Endothelial cell of umbilical vein (primary cell): ENCODE measurements around the gene PIP4K2B. TPM values are rescaled to one million over a fixed set of nuclear protein-coding genes. Genes with fewer than 3 reads are reported as not detected.

Experiments
- BruUV-seq: library from RNA; stranded (reverse); fragments of 400-500 nt; replicated peaks from 2 replicates; lab custom pipeline; 2021; lab: Mats Ljungman, UMichigan
- CTCF ChIA-PET: fragments of 300-600, 350-600 bp; sonication (Branson Sonifier 250); formaldehyde crosslinking; loops from one replicate; lab custom pipeline; 2021; ENCODE audit warnings: antibody characterized with exemption, inconsistent platforms; lab: Charles Lee
- POLR2A ChIA-PET: fragments of 300-600, 350-600 bp; sonication (Branson Sonifier 250); formaldehyde crosslinking; loops from one replicate; lab custom pipeline; 2021; ENCODE audit warnings: antibody characterized with exemption, inconsistent platforms; lab: Charles Lee
- DNase-seq: peaks from one replicate; pipeline ENCODE4 v3.0.0-alpha.2; 2011; ENCODE audit warnings: low read depth, low spot score
- FAIRE-seq: peaks from 2 replicates; lab custom pipeline; 2011; peaks lifted over from hg19 to GRCh38; lab: Jason Lieb, UNC
- H2AFZ ChIP-seq: 2 replicates; pipeline ENCODE4 v1.6.0; 2012; ENCODE audit warnings: low read depth, low read length, control low read depth, inconsistent platforms
- H3K27ac ChIP-seq: 2 replicates; pipeline ENCODE4 v1.5.1; 2011; ENCODE audit warnings: low read depth, mild to moderate bottlenecking, control low read depth, low read length, moderate library complexity; ENCODE audit not compliant: insufficient read depth
- H3K27me3 ChIP-seq, 2 experiments: 2 replicates each; pipeline versions ENCODE4 v1.6.0 to v1.6.1; 2011; ENCODE audit warnings: low read length in 2 of 2, mixed read lengths in 1 of 2; ENCODE audit not compliant: control insufficient read depth in 2 of 2, insufficient read depth in 2 of 2
- H3K36me3 ChIP-seq, 2 experiments: 2 replicates in 1 of 2; 3 replicates in 1 of 2; pipeline ENCODE4 v1.5.1; 2011; ENCODE audit warnings: low read length in 2 of 2, mild to moderate bottlenecking in 1 of 2, moderate library complexity in 1 of 2; ENCODE audit not compliant: control insufficient read depth in 2 of 2, insufficient read depth in 2 of 2; ENCODE audit errors: extremely low read depth in 1 of 2
- H3K4me1 ChIP-seq: 3 replicates; pipeline ENCODE4 v1.5.1; 2011; ENCODE audit warnings: mild to moderate bottlenecking, low read length; ENCODE audit not compliant: control insufficient read depth, insufficient read depth; ENCODE audit errors: extremely low read depth
- H3K4me2 ChIP-seq: 2 replicates; pipeline ENCODE4 v1.6.1; 2011; ENCODE audit warnings: low read length, control low read depth, mixed read lengths; ENCODE audit not compliant: insufficient read depth
- H3K4me3 ChIP-seq, 3 experiments: fragments of 200-600 bp in 1 of 3; sonication (generic), shearing (Covaris generic) in 1 of 3; replicated peaks in 1 of 3; 2 replicates each; pipeline ENCODE4 v1.5.1; 2011 to 2016; ENCODE audit warnings: control low read depth in 3 of 3, low read length in 3 of 3, mild to moderate bottlenecking in 2 of 3, inconsistent platforms in 1 of 3, low read depth in 1 of 3, moderate library complexity in 1 of 3; ENCODE audit not compliant: insufficient read depth in 1 of 3
- H3K79me2 ChIP-seq: 2 replicates; pipeline ENCODE4 v1.6.0; 2012; ENCODE audit warnings: low read length, inconsistent platforms; ENCODE audit not compliant: control insufficient read depth, insufficient read depth
- H3K9ac ChIP-seq: replicated peaks from 2 replicates; pipeline ENCODE3; 2011; ENCODE audit warnings: low read length, control low read depth; ENCODE audit not compliant: insufficient read depth; ENCODE audit errors: extremely low read depth
- H3K9me1 ChIP-seq: replicated peaks from 3 replicates; pipeline ENCODE4 v1.6.0; 2011; ENCODE audit warnings: mild to moderate bottlenecking, low read length; ENCODE audit not compliant: control insufficient read depth, insufficient read depth; ENCODE audit errors: extremely low read depth
- H3K9me3 ChIP-seq: replicated peaks from 2 replicates; pipeline ENCODE4 v1.5.1; 2012; ENCODE audit warnings: low read length, inconsistent platforms; ENCODE audit not compliant: control insufficient read depth, insufficient read depth
- H4K20me1 ChIP-seq: replicated peaks from 2 replicates; pipeline ENCODE3; 2011; ENCODE audit warnings: mild to moderate bottlenecking, low read length; ENCODE audit not compliant: control insufficient read depth, insufficient read depth; ENCODE audit errors: extremely low read depth
- EZH2 ChIP-seq: IDR thresholded peaks from 2 replicates; pipeline ENCODE4 v1.6.1; 2012; ENCODE audit warnings: borderline replicate concordance, low read depth, mild to moderate bottlenecking, moderate library complexity, low read length, inconsistent platforms; ENCODE audit not compliant: severe bottlenecking
- FOS ChIP-seq: IDR thresholded peaks from 2 replicates; pipeline ENCODE4 v1.6.1; 2011; ENCODE audit warnings: mild to moderate bottlenecking, low read length, moderate library complexity, borderline replicate concordance; ENCODE audit not compliant: insufficient read depth
- GATA2 ChIP-seq: IDR thresholded peaks from 2 replicates; pipeline ENCODE4 v1.7.0; 2011; ENCODE audit warnings: low read depth, mild to moderate bottlenecking, moderate library complexity, mixed read lengths, low read length; ENCODE audit not compliant: insufficient read length, insufficient read depth
- JUN ChIP-seq: IDR thresholded peaks from 2 replicates; pipeline ENCODE4 v1.6.1; 2011; ENCODE audit warnings: borderline replicate concordance, low read depth; ENCODE audit not compliant: insufficient read length, insufficient read depth
- MYC ChIP-seq: IDR thresholded peaks from one replicate; pipeline ENCODE4 v1.6.1; 2011; ENCODE audit warnings: mild to moderate bottlenecking, low read depth, low read length
- POLR2A ChIP-seq: IDR thresholded peaks from 2 replicates; pipeline ENCODE4 v1.6.1; 2012; ENCODE audit warnings: low read depth, mild to moderate bottlenecking, control low read depth, low read length
- POLR2AphosphoS5 ChIP-seq: IDR thresholded peaks from 2 replicates; pipeline ENCODE4 v1.6.1; 2012; ENCODE audit warnings: low read depth, mild to moderate bottlenecking, control low read depth, low read length, moderate library complexity; ENCODE audit not compliant: insufficient read depth
- dilution Hi-C: fragments of 300-500 bp; cut with MboI; formaldehyde crosslinking; loops from one replicate; pipeline ENCODE4 v1.15.0; 2019; ENCODE audit warnings: low sequenced_read_pairs; ENCODE audit not compliant: extremely low pct_ligation_motif_present
- intact Hi-C: fragments of 100-400 bp; cut with micrococcal nuclease; formaldehyde crosslinking; loops from one replicate; pipeline ENCODE4 v1.10.0; 2022
- polyA plus RNA-seq, 4 experiments: library from polyadenylated mRNA; depleted of rRNA in 3 of 4; stranded (reverse) in 3 of 4; unstranded in 1 of 4; fragments of >200 nt; gene quantifications; 2 replicates each; pipeline versions ENCODE4 v1.2.1 to v1.2.3, GENCODE V29; 2011 to 2012; ENCODE audit warnings: missing spikeins in 1 of 4
- total RNA-seq: library from RNA; stranded (reverse); gene quantifications from 2 replicates; pipeline ENCODE4 v1.2.3, GENCODE V29; 2021
- TF ChIP-seq, protein P1 (sequence below): IDR thresholded peaks from 2 replicates; pipeline ENCODE4 v1.6.1; 2011; ENCODE audit not compliant: insufficient read depth, insufficient read length
- TF ChIP-seq, protein P2 (sequence below), 2 donors: IDR thresholded peaks; 1 replicate in 1 of 2; 2 replicates in 1 of 2; pipeline ENCODE4 v1.5.1; 2011; ENCODE audit warnings: low read length in 2 of 2, mild to moderate bottlenecking in 2 of 2, moderate library complexity in 2 of 2, control low read depth in 1 of 2, inconsistent platforms in 1 of 2, low read depth in 1 of 2; ENCODE audit not compliant: insufficient read depth in 1 of 2; ENCODE audit errors: extremely low read depth in 1 of 2

Gene PIP4K2B
- total and polyA plus RNA-seq, 2 donors (not counting 3 experiments of a cell fraction or from before 2014, with no cell fraction given) = 23.1 to 48.8 TPM

DNA sequence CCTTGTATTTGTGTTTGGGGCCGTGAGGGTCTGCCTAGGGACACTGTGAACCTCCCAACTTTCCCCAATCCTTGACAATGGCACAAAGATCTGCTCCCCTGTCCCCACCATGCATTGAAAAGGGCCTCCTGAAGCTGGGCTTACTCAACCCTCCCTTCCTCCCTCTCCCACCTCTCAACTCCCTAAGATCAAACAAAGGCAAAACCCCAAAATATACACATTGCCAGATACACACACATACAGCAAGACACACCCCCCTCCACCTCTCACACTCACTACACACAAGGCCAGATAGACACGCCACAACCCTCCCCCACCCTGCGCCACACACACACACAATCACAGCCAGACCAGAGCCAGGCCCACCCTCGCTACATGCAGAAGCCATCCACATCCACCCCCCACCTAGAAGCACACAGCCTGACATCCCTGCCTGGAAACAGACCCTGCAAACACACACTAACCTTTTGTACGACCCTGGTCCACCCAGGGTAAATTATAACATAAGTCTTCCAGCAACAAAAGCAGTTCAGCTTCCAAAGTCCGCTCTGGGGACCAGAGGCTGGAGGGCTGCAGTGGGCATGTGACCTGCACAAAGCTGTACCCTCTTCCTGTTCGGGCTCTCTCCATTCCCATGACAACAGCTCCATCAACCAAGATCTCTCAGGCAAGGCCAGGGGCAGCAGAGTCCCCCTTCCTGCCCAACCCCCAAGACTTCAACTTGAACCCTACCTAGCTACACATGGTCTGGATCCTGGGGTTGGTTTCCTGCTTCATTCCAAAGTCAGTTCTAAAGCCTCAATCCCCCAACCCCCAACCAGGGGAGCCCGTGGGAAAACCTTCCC, 53.1 kb downstream of the PIP4K2B start:
- Histone ChIP-seq H3K4me1 (peaks cover 53% of the 10 kb centered on the region), H3K9me1 (no peaks in the 10 kb centered on the region), H3K9me3 (no peaks in the 10 kb centered on the region), H4K20me1 (peaks cover 2% of the 10 kb centered on the region), H3K9ac (peak overlapping the region; percentile 86), H3K36me3 (no peaks in the 10 kb centered on the region), H3K27me3 (no peaks in the 10 kb centered on the region), H3K79me2 (peaks cover 70% of the 10 kb centered on the region), H2AFZ (no peak overlapping the region), H3K4me3 (peak overlapping the region; percentile 80 to 90 (median 80)), H3K27ac (no peak overlapping the region), H3K4me2 (peak overlapping the region; percentile 70)
- dilution Hi-C loops (no loop called here), intact Hi-C loops (no loop called here)
- CTCF ChIA-PET = interaction anchor here (1.1 to 3.8 kb wide), 3 partner anchors 11 to 188 kb away, joined by 3 to 24 read pairs (median 7); partner anchors contain the start of gene CISD3
- DNase-seq (no peak), FAIRE-seq (no peak)
- POLR2A ChIA-PET = interaction anchor here (0.6 kb wide), 1 partner anchor 11 kb away, joined by 4 read pairs; no protein-coding TSS in a partner anchor
- TSS peak; percentile 12 for BruUV-seq
- TF ChIP-seq GATA2 = no peak
- no peak for TF ChIP-seq EZH2
- no peak for TF ChIP-seq JUN
- TF ChIP-seq MYC = no peak
- TF ChIP-seq, protein P1, sequence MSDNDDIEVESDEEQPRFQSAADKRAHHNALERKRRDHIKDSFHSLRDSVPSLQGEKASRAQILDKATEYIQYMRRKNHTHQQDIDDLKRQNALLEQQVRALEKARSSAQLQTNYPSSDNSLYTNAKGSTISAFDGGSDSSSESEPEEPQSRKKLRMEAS = no peak
- TF ChIP-seq FOS = no peak
- TF ChIP-seq, protein P2, sequence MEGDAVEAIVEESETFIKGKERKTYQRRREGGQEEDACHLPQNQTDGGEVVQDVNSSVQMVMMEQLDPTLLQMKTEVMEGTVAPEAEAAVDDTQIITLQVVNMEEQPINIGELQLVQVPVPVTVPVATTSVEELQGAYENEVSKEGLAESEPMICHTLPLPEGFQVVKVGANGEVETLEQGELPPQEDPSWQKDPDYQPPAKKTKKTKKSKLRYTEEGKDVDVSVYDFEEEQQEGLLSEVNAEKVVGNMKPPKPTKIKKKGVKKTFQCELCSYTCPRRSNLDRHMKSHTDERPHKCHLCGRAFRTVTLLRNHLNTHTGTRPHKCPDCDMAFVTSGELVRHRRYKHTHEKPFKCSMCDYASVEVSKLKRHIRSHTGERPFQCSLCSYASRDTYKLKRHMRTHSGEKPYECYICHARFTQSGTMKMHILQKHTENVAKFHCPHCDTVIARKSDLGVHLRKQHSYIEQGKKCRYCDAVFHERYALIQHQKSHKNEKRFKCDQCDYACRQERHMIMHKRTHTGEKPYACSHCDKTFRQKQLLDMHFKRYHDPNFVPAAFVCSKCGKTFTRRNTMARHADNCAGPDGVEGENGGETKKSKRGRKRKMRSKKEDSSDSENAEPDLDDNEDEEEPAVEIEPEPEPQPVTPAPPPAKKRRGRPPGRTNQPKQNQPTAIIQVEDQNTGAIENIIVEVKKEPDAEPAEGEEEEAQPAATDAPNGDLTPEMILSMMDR (IDR thresholded peaks at IDR 0.05; ENCODE audit: extremely low read depth in 1 of 2, insufficient read depth in 1 of 2, low read depth in 1 of 2, low read length in 2 of 2) = no peak
- TF ChIP-seq POLR2A = no peak
- TF ChIP-seq POLR2AphosphoS5 = no peak
